GM23338 (cell line): ENCODE results near the gene TIRAP.

Source experiments
- CREB1 ChIP-seq: fragments of 250-450 bp; sonication (Bioruptor Pico); IDR thresholded peaks from 2 replicates; pipeline ENCODE4 v1.5.0; 2020; ENCODE audit warnings: low read depth, mild to moderate bottlenecking, moderate library complexity
- CTCF ChIP-seq, 2 experiments: fragments of 200-600 bp in 1 of 2; sonication (generic) in 1 of 2; conservative IDR thresholded peaks; 2 replicates each; pipeline versions ENCODE4 v1.5.1 to v1.6.1; 2016 to 2017; ENCODE audit warnings: antibody characterized with exemption in 2 of 2, low read depth in 2 of 2, mild to moderate bottlenecking in 2 of 2, moderate library complexity in 1 of 2
- ETS1 ChIP-seq: IDR thresholded peaks from 2 replicates; pipeline ENCODE4 v1.6.1; 2016; ENCODE audit warnings: antibody characterized with exemption
- EZH2 ChIP-seq: fragments of 200-600 bp; sonication (generic); IDR thresholded peaks from one replicate; pipeline ENCODE4 v1.8.0; 2017; ENCODE audit warnings: antibody characterized with exemption, mild to moderate bottlenecking, low read depth; ENCODE audit not compliant: unreplicated experiment
- EZH2phosphoT487 ChIP-seq: fragments of 200-600 bp; sonication (generic); IDR thresholded peaks from one replicate; pipeline ENCODE4 v1.8.1; 2018; ENCODE audit warnings: antibody characterized with exemption; ENCODE audit not compliant: unreplicated experiment
- POLR2AphosphoS5 ChIP-seq: IDR thresholded peaks from 2 replicates; pipeline ENCODE4 v1.6.1; 2016; ENCODE audit warnings: antibody characterized with exemption, low read depth
- REST ChIP-seq: IDR thresholded peaks from one replicate; pipeline ENCODE4 v1.6.1; 2018; ENCODE audit warnings: antibody characterized with exemption; ENCODE audit not compliant: unreplicated experiment
- ZNF331 ChIP-seq: fragments of 250-450 bp; sonication (Bioruptor Pico); IDR thresholded peaks from 2 replicates; pipeline ENCODE4 v1.5.0; 2020; ENCODE audit warnings: low read depth, mild to moderate bottlenecking, moderate library complexity

GRCh38 chr11:126246636-126247035 lies 36.3 kb upstream of the TIRAP start:
- TF ChIP-seq CTCF (conservative IDR thresholded peaks at IDR 0.05; ENCODE audit: low read depth in 2 of 2) (no peak), EZH2phosphoT487 (no peak), EZH2 (no peak), ETS1 (no peak), POLR2AphosphoS5 (no peak), CREB1 (CRISPR knock-in tag) (no peak), REST (no peak), ZNF331 (CRISPR knock-in tag) (no peak)
